Adrenal gland (tissue), 5 donors: ENCODE data around the gene ITPR1.

Experiments
- CTCF ChIP-seq, 6 experiments: fragments of 450-650 bp in 4 of 6; fragments of 200-600 bp in 2 of 6; sonication (generic) in 1 of 6; IDR thresholded peaks; 1 replicate in 5 of 6; 2 replicates in 1 of 6; pipeline versions ENCODE4 v1.5.1 to v1.8.0; 2016 to 2021; ENCODE audit warnings: antibody characterized with exemption in 6 of 6, mild to moderate bottlenecking in 2 of 6, moderate library complexity in 1 of 6
- POLR2A ChIP-seq, 2 donors: fragments of 450-650 bp; IDR thresholded peaks; one replicate each; pipeline ENCODE4 v1.6.1; 2017; ENCODE audit warnings: antibody characterized with exemption in 2 of 2, mild to moderate bottlenecking in 2 of 2, moderate library complexity in 1 of 2
- donor health status: DM: no; HTN: no; CAD: no.

GRCh38 chr3:4797201-4797705 is 304.1 kb downstream of the ITPR1 start:
- TF ChIP-seq CTCF (IDR thresholded peaks at IDR 0.05) (no peak), POLR2A (IDR thresholded peaks at IDR 0.05) (no peak)
